ENCODE results near the gene CYTH1.

The CYTH1 gene

GRCh38 chr17:78714534-78714933 is 67.5 kb downstream of the CYTH1 start:
- ATAC-seq, result no peak
- no peak for TF ChIP-seq CREB5 (CRISPR knock-in tag; IDR thresholded peaks at IDR 0.05; ENCODE audit: low read depth)
- no peak for TF ChIP-seq BACH2 (CRISPR knock-in tag; IDR thresholded peaks at IDR 0.05; ENCODE audit: borderline replicate concordance)
- no peak for TF ChIP-seq OSR1 (CRISPR knock-in tag; IDR thresholded peaks at IDR 0.05)
- no peak for TF ChIP-seq TSHZ2 (CRISPR knock-in tag; IDR thresholded peaks at IDR 0.05)
- TF ChIP-seq TOX (CRISPR knock-in tag; IDR thresholded peaks at IDR 0.05; ENCODE audit: borderline replicate concordance), result no peak
- TF ChIP-seq ZNF565 (CRISPR knock-in tag; conservative IDR thresholded peaks at IDR 0.05; ENCODE audit: low read depth), result no peak
- TF ChIP-seq ESRRG (CRISPR knock-in tag; IDR thresholded peaks at IDR 0.05), result no peak
- TF ChIP-seq ZFP30 (CRISPR knock-in tag; IDR thresholded peaks at IDR 0.05), result no peak
- TF ChIP-seq PPARA (CRISPR knock-in tag; IDR thresholded peaks at IDR 0.05; ENCODE audit: borderline replicate concordance), result no peak
- no peak for TF ChIP-seq SNAI2 (CRISPR knock-in tag; IDR thresholded peaks at IDR 0.05)

DNA sequence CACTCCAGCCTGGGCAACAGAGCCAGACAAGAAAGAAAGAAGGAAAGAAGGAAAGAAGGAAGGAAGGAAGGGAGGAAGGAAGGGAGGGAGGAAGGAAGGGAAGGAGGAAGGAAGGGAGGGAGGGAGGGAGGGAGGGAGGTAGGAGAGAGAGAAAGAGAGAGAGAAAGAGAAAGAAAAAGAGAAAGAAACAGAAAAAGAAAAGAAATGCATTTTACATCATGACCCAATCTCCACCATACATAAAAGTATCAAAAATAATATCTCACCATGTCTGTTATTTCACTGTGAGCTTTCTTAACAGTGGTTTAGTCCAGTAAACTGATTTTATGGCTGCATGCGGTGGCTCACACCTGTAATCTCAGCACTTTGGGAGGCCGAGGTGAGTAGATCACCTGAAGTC is 70.0 kb downstream of the CYTH1 start:
- ATAC-seq, result no peak

More for the DNA sequence above, 70.0 kb downstream of the CYTH1 start:
- TF ChIP-seq ZC3H10 (CRISPR knock-in tag; IDR thresholded peaks at IDR 0.05) (no peak), ZNF8 (CRISPR knock-in tag; IDR thresholded peaks at IDR 0.05) (no peak), ZFP30 (CRISPR knock-in tag; IDR thresholded peaks at IDR 0.05) (no peak), TSHZ2 (CRISPR knock-in tag; IDR thresholded peaks at IDR 0.05) (no peak), ISL1 (CRISPR knock-in tag; IDR thresholded peaks at IDR 0.05) (no peak), PPARA (CRISPR knock-in tag; IDR thresholded peaks at IDR 0.05; ENCODE audit: borderline replicate concordance) (no peak), CSRNP3 (CRISPR knock-in tag; IDR thresholded peaks at IDR 0.05) (no peak), SNAI2 (CRISPR knock-in tag; IDR thresholded peaks at IDR 0.05) (no peak), OSR1 (CRISPR knock-in tag; IDR thresholded peaks at IDR 0.05) (no peak)
- TF ChIP-seq, protein P1, sequence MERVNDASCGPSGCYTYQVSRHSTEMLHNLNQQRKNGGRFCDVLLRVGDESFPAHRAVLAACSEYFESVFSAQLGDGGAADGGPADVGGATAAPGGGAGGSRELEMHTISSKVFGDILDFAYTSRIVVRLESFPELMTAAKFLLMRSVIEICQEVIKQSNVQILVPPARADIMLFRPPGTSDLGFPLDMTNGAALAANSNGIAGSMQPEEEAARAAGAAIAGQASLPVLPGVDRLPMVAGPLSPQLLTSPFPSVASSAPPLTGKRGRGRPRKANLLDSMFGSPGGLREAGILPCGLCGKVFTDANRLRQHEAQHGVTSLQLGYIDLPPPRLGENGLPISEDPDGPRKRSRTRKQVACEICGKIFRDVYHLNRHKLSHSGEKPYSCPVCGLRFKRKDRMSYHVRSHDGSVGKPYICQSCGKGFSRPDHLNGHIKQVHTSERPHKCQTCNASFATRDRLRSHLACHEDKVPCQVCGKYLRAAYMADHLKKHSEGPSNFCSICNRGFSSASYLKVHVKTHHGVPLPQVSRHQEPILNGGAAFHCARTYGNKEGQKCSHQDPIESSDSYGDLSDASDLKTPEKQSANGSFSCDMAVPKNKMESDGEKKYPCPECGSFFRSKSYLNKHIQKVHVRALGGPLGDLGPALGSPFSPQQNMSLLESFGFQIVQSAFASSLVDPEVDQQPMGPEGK (CRISPR knock-in tag; IDR thresholded peaks at IDR 0.05; ENCODE audit: borderline replicate concordance), result no peak

Measured in SK-N-SH treated with all-trans-retinoic acid at 6 μM for 48 hours (cell line).